SW 1271 (cell line): ENCODE results near the gene KCNMA1.
"Not testable (repeated sequence)": the region's sequence is repeated elsewhere in the genome, so short reads cannot be mapped to it uniquely, and the experiment has no call there.

Experiments used
- DNase-seq, 2 experiments: peaks; one replicate each; lab custom pipeline; 2025; lab: John Stamatoyannopoulos, UW

The KCNMA1 gene

DNA sequence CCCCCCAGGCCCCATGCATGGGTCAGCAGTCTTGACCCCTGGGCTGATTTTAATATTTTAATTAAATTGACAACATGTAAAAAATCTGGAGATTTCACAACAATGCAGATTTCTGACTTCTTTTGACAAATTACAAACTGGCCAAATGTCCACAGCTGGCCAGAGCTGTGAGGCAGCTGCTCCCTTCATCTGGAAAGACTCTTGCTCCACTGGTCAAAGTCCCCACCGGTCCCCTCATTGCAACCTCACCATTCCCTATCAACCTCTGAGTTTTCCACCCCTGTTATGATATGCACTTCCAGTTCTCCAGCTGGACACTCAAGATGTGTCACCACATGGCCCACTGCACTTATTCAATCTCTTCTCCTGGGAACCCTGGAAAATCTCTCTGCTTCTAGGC lies 266.2 kb downstream of the KCNMA1 start:
- no peak for DNase-seq

DNA sequence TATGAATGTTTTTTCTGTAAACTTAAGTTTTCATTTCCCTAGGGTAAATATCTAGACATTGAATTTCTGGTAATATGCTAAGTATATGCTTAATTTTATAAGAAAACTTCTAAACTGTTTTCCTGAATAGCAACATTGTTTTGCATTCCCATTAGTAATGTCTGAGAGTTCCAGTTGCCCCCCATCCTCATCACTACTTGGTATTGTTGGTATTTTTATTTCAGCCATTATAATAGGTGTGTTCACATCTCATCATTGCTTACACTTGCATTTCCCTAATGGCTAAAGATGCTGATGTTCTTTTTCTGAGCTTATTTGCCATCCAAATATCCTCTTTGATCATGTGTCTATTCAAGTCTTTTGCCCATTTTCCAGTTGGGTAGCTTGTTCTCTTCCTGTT lies 269.6 kb downstream of the KCNMA1 start:
- no peak for DNase-seq

GRCh38 chr10:77363210-77363609 lies 274.4 kb downstream of the KCNMA1 start:
- DNase-seq, result no peak

GRCh38 chr10:77361831-77362230 lies 275.8 kb downstream of the KCNMA1 start:
- no peak for DNase-seq

GRCh38 chr10:77361426-77361825 lies 276.2 kb downstream of the KCNMA1 start:
- no peak for DNase-seq

- DNase-seq, result no peak
Measured at GRCh38 chr10:77360835-77361234, 276.8 kb downstream of the KCNMA1 start.

- no peak for DNase-seq
Measured at GRCh38 chr10:77359950-77360520, 277.6 kb downstream of the KCNMA1 start.

DNA sequence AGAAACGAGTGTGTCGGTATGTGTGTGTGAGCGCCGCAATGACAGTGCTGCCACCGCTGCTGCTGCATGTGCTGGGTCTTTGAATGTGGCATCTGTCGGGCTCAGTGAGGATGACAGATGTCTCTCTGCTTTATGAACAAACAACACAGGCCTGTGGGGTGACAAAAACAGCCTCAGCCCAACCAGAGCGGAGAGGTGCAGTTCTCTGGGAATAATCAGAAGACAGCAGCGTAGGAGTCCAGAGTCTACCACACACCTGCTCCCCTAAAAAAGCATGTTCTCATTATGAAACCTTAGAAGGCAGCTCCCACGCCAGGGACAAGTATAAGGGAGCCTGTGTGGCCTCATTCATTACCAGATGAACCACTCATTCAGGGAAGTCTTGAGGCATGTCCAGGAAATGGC lies 278.3 kb downstream of the KCNMA1 start:
- no peak for DNase-seq

GRCh38 chr10:77358656-77359055 lies 279.0 kb downstream of the KCNMA1 start:
- DNase-seq, result no peak

DNA sequence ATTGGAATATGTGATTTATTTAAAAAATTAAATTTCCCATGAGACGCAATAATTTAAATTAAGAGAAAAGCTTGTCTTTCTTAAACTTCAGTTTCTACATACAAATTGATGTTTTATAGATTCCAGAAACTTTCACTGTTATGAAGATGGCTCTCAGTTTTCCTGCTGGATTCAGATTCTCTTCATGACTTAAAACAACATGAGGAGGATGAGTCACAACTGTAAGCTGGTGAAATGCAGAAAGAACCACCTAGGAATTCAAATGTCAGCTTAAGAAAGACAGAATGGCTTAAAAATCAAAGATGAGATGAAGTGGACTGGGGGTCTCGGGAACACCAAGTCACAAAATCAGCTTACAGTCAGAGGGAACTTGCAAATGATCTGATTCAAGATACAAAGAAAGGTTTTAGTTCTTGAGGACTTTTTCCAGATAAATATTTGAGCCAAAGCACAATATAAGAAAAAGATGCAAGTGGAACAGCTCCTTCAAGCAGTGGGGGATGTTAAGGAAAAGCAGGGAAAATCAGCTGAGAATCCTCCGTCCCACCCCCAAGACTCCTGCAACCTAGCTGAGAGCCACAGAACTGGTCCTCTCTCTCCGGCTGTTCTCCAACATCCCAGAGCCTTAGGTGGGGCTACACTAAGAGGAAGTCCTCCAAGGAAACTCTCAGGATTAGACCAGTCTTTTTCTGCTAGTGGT lies 279.8 kb downstream of the KCNMA1 start:
- peak in 1 of 2 experiments; percentile 36 for DNase-seq

DNA sequence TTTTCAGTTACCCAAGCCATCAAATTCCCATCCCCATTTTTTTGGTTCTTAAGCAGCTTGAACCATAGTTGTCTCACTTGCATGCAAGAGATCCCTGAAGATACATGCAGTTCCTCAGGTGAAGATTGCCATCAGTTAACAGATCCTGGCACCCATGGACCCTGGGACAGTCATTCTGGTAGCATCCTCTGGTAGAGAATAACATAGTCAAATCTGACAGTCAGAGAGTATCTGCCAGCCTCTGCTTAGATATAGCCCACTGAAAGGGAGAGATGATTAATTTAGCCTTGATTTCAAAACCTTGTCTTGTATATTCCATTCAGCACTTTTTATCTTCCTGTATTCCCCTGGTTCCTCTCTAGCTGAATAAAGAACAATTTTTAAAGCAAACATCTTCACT lies 280.4 kb downstream of the KCNMA1 start:
- DNase-seq, result no peak

DNA sequence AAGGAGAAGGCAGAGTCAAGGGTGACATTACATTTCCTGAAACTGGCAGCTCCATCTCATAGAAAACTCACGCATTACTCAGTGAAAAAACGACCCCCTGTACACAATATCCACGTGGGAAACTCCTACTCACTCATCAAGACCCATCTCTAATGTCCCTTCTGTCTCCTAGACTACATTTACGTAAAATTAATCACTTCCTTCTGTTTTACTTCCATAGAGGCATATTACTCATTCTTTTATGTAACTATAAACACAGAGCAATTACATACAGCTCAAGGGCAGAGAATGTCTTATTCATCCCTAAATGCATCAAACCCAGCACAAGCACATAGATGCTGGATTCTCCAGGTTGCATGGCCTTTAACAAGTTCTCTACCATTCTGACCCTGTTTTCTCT lies 281.8 kb downstream of the KCNMA1 start:
- DNase-seq, result peak in 1 of 2 experiments; percentile 69

- DNase-seq, result no peak
Measured at GRCh38 chr10:77351386-77351785, 286.2 kb downstream of the KCNMA1 start.

DNA sequence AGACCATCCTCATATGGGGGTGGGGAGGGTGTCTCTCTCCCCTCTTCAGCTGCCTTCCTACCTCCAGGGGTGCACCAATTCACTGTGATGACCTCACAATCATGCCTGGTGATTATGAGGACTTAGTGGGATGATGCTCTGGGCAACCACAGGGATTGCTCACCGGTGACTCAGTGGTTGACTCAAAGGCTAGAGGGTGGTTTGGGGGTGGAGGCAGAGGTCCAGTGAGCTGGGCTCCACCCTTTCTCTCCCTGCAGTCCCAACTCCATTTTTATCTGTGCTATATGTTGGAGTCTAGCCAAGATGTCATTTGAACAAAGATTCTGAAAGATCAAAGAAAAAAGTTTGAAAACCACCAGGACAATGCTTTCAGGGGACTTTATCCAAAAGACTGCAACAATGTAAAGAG lies 286.9 kb downstream of the KCNMA1 start:
- DNase-seq, result peak; percentile 83 to 94

DNA sequence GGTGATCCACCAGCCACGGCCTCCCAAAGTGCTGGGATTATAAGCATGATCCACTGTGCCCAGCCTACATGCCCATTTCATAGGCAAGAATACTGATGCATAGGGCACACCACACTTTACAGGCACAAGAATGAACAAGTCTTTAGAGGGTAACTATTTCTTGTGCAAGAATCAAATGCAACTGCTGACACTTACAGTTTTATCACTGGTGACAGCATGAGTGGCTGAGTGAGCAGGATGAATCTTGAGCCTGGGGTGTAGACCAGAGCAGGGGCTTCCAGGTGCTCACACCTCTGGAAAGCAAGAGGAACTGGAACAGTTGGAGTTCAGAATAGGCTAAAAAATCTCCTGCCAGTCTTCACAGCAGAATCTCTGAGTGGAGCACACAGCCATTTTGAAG lies 287.5 kb downstream of the KCNMA1 start:
- DNase-seq, result no peak

DNA sequence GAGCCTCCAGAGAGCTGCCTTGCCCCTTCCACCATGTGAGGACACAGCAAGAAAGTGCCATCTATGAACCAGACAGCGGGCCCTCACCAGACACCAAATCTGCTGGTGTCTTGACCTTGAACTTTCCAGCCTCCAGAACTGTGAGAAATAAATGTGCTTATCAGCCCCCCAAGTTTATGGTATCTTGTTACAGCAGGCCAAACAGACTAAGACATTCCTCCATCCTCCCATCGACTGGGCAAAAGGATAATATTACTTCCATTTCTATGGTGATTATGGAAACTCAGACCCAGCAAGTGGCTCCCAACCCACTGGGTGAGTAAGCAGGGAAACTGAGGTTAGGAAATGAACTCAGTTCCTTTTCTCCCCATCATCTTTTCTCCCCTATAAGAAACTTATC lies 288.4 kb downstream of the KCNMA1 start:
- no peak for DNase-seq

DNA sequence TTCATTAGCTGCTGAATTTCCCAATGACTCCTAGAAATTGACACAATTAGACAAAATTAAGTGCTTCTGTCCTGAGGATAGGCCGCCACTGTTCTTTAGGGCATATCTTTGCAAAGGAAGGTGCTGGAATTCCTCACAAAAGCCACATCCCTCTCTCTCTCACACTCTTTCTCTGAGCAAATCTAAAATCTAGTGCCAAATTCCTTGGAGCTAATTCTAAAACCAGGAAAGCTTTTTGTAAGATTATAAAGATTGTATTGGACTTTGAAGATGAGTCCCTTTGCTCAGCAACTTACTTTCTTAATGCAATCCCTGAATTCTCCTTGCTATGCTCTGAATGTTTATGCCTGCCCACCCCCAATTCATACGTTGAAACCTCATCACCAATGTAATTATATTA lies 288.9 kb downstream of the KCNMA1 start:
- DNase-seq, result no peak

DNA sequence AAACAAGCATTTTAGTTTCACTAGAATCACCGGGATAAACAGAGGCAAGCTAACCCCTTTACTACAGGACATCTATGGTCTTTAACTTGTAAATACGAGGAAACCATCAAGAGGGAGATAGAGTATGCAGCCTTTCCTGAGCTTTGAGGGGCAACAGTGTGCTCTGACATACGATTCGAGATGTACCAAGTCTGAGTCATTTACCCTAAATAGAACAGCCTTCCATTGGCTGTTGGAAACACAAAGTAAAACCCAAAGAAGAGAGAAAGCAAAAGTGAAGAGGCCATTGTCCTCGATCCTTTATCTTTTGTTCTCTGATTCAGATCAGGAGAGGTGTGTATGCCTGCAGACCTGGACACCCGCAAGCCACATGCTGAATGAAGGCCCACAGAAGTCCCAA lies 289.5 kb downstream of the KCNMA1 start:
- DNase-seq, result no peak

DNA sequence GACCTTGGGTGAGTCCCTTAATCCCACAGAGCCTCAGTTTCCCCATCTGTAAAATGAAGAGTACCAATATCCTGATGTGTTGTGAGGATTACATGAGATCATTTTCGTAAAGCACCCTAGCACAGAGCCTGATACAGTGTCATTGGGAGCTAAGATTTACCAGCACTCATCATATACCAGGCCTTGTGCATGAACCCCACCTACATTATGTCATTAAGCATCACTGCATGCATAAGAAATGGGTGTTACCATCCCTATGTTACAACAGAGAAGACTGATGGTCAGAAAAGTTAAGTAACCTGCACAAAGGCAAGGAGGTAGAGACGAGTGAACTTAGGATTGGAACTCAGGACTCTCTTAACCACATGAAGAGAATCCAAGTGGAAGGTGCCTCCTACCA lies 290.6 kb downstream of the KCNMA1 start:
- no peak for DNase-seq

- DNase-seq, result no peak
Measured at GRCh38 chr10:77341055-77341454, 296.6 kb downstream of the KCNMA1 start.

GRCh38 chr10:77339872-77340271 lies 297.7 kb downstream of the KCNMA1 start:
- not testable (repeated sequence) for DNase-seq

GRCh38 chr10:77339166-77339565 lies 298.4 kb downstream of the KCNMA1 start:
- DNase-seq, result no peak

DNA sequence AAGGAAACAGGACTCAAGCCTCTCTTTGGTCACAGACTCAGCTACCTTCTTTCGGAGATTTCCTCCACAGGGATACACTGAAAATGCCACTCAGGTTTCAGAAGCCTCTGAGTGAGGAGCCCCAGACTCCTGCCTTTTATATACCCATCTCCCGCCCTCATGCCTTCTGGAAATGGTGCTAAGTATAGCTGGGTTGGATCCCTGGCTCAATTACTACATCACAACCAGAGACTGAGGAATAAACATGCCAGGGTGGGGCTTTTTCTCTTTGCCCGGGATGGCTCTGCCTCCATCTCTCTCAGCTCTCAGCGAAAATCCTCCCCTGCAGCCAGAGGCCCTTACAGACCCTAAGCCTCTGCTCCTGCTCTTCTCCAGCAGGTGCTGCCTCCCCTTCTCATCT lies 299.5 kb downstream of the KCNMA1 start:
- no peak for DNase-seq

DNA sequence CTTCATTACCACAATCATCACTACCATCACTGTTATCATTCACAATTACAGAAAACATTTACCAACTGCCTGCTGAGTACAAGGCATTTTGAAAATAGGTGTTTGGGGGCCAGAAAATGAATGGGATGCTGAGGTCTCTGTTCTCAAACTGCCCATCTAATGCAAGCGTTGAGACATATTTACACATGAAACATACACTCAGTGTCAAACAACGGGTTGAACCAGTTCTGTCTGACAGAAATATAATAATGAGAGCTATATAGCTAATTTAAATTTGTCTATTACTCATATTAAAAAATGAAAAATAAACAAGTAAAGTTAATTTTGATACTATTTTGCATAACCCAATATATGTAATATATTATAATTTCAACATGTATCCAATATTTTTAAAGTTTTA lies 303.1 kb downstream of the KCNMA1 start:
- DNase-seq, result no peak
